Astrocyte of the hippocampus (primary cell): ENCODE data around the gene AHSG.

Source experiments
- DNase-seq: peaks from one replicate; pipeline ENCODE4 v3.0.0; 2011; ENCODE audit warnings: low read depth, low spot score

The AHSG gene

GRCh38 chr3:186592682-186593081 is 20.2 kb upstream of the AHSG start:
- no peak for DNase-seq

GRCh38 chr3:186593862-186594261 is 19.0 kb upstream of the AHSG start:
- DNase-seq, result no peak

- DNase-seq, result no peak
Observed at GRCh38 chr3:186594591-186595113, 18.2 kb upstream of the AHSG start.

- peak; percentile 61 for DNase-seq
Observed at GRCh38 chr3:186596568-186597287, 16.1 kb upstream of the AHSG start.

GRCh38 chr3:186598108-186598784 is 14.6 kb upstream of the AHSG start:
- DNase-seq, result peak; percentile 91

- no peak for DNase-seq
Observed at GRCh38 chr3:186598794-186599141, 14.1 kb upstream of the AHSG start.

GRCh38 chr3:186599142-186599784 is 13.6 kb upstream of the AHSG start:
- no peak for DNase-seq

GRCh38 chr3:186599785-186600166 is 13.1 kb upstream of the AHSG start:
- no peak for DNase-seq

- no peak for DNase-seq
Observed at GRCh38 chr3:186600896-186601295, 12.0 kb upstream of the AHSG start.

GRCh38 chr3:186603159-186603558 is 9.7 kb upstream of the AHSG start:
- no peak for DNase-seq

- DNase-seq, result no peak
Observed at GRCh38 chr3:186605078-186605477, 7.8 kb upstream of the AHSG start.

GRCh38 chr3:186605561-186606545 is 7.0 kb upstream of the AHSG start:
- no peak for DNase-seq

- DNase-seq, result no peak
Observed at GRCh38 chr3:186608624-186609215, 4.1 kb upstream of the AHSG start.

- DNase-seq, result no peak
Observed at GRCh38 chr3:186609247-186609868, 3.5 kb upstream of the AHSG start.

- DNase-seq, result no peak
Observed at GRCh38 chr3:186612065-186612464, 795 bp upstream of the AHSG start.

- DNase-seq, result no peak
Observed at GRCh38 chr3:186613637-186614265, 891 bp downstream of the AHSG start.

- DNase-seq, result no peak
Observed at GRCh38 chr3:186614266-186614596, 1.4 kb downstream of the AHSG start.

GRCh38 chr3:186614597-186615483 is 2.0 kb downstream of the AHSG start:
- peak; percentile 87 for DNase-seq

- no peak for DNase-seq
Observed at GRCh38 chr3:186616299-186616617, 3.4 kb downstream of the AHSG start.
